Sigmoid colon (tissue), 7 donors: Measurements from ENCODE around the gene ANKRD13D. TPM values are rescaled to one million over a fixed set of nuclear protein-coding genes. Genes with fewer than 3 reads are reported as not detected.
A peak's percentile ranks its signal among the peaks of the same experiment; 100 is the strongest.

Source experiments
- DNase-seq: peaks from one replicate; pipeline ENCODE4 v3.0.0-alpha.2; 2019
- H3K27ac ChIP-seq, 4 donors: fragments of 200-600 bp; sonication (generic); one replicate each; pipeline ENCODE4 v1.5.1; 2016 to 2019; ENCODE audit warnings: mild to moderate bottlenecking in 1 of 4
- H3K27me3 ChIP-seq, 3 donors: fragments of 200-600 bp; sonication (generic); one replicate each; pipeline ENCODE4 v1.5.1; 2019; ENCODE audit warnings: mild to moderate bottlenecking in 1 of 3
- H3K36me3 ChIP-seq, 4 donors: fragments of 200-600 bp; sonication (generic); one replicate each; pipeline ENCODE4 v1.5.1; 2016 to 2019
- H3K4me1 ChIP-seq, 4 donors: fragments of 200-600 bp; sonication (generic); one replicate each; pipeline ENCODE4 v1.5.1; 2017 to 2019
- H3K4me3 ChIP-seq, 4 donors: fragments of 200-600 bp; sonication (generic); one replicate each; pipeline ENCODE4 v1.5.1; 2017 to 2019; ENCODE audit warnings: mild to moderate bottlenecking in 2 of 4, moderate library complexity in 1 of 4
- H3K9me3 ChIP-seq, 4 donors: fragments of 200-600 bp in 3 of 4; sonication (generic) in 3 of 4; one replicate each; pipeline versions ENCODE4 v1.5.1 to v1.6.1; 2013 to 2019
- EP300 ChIP-seq, 4 donors: sonication (generic); formaldehyde crosslinking; IDR thresholded peaks; one replicate each; pipeline ENCODE4 v1.6.1; 2017; ENCODE audit warnings: antibody characterized with exemption in 4 of 4
- POLR2A ChIP-seq, 2 donors: fragments of 450-650 bp; IDR thresholded peaks; one replicate each; pipeline ENCODE4 v1.6.1; 2016; ENCODE audit warnings: antibody characterized with exemption in 2 of 2, mild to moderate bottlenecking in 2 of 2, moderate library complexity in 2 of 2
- POLR2AphosphoS5 ChIP-seq, 4 donors: sonication (generic); formaldehyde crosslinking; IDR thresholded peaks; one replicate each; pipeline ENCODE4 v1.6.1; 2017; ENCODE audit warnings: antibody characterized with exemption in 4 of 4
- WGBS, 2 donors: extraction: QIAGEN DNeasy Blood & Tissue Kit; methylation state at CpG; one replicate each; pipeline ENCODE4 v1.1.7; 2013; 5-methylcytosine and 5-hydroxymethylcytosine counted together
- intact Hi-C: fragments of 100-400 bp; cut with DNase I; formaldehyde crosslinking; loops from one replicate; pipeline ENCODE4 v1.15.1; 2023
- polyA plus RNA-seq, 3 donors: library from polyadenylated mRNA; stranded (reverse); fragments of 200-250 nt; gene quantifications; one replicate each; pipeline ENCODE4 v1.2.3, GENCODE V29; 2013
- total RNA-seq, 4 donors: library from RNA; depleted of rRNA; stranded (reverse); fragments of >200 nt; gene quantifications; one replicate each; pipeline ENCODE4 v1.1.0, GENCODE V29; 2016
- TF ChIP-seq, protein P1 (sequence below), 4 experiments: fragments of 450-650 bp in 3 of 4; fragments of 200-600 bp in 1 of 4; IDR thresholded peaks; one replicate each; pipeline ENCODE4 v1.5.1; 2016 to 2019; ENCODE audit warnings: antibody characterized with exemption in 4 of 4, mild to moderate bottlenecking in 3 of 4, moderate library complexity in 2 of 4
- donor health status: healthy with polysubstance abuse.
- donor health status: Bipolar disorder and iron deficiency.
- donor health status: healthy.

ANKRD13D gene
- total and polyA plus RNA-seq, 7 donors = 9.0 to 45.7 (median 24.0) TPM

DNA sequence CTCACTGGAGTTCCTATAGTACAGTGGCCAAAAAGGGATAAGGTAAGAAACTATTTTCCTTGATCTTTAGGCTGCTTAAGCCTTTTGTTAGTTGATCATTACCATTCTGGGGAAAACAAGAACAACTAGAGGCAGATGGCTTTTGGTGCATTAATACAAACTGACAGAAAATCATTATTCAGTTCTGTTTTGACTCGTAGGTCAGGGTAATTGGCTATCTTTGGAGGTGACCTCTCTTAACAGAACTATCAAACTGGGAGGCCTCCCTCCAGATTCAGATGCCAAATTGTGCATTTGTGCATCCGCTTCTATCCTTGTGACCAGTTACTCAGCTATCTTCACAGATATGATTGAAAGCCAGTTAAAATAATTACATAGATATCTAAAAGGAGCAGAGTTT lies 46.1 kb upstream of the ANKRD13D start:
- intact Hi-C loops = no loop called here
- Histone ChIP-seq H3K27me3 (no peaks in the 10 kb centered on the region), H3K36me3 (peaks cover 13 to 52% (median 40%) of the 10 kb centered on the region in 4 donors), H3K9me3 (no peaks in the 10 kb centered on the region), H3K4me3 (no peak overlapping the region), H3K4me1 (peaks cover 0 to 54% (median 52%) of the 10 kb centered on the region in 4 donors), H3K27ac (peak overlapping the region; percentile 8 to 98 (median 90))
- no peak for DNase-seq
- 86 to 92% methylated on average over 2 of the region's 2 CpGs for WGBS, 2 donors
- TF ChIP-seq POLR2A (IDR thresholded peaks at IDR 0.05) (no peak), EP300 (IDR thresholded peaks at IDR 0.05) (no peak), POLR2AphosphoS5 (IDR thresholded peaks at IDR 0.05) (no peak)
- TF ChIP-seq, protein P1, sequence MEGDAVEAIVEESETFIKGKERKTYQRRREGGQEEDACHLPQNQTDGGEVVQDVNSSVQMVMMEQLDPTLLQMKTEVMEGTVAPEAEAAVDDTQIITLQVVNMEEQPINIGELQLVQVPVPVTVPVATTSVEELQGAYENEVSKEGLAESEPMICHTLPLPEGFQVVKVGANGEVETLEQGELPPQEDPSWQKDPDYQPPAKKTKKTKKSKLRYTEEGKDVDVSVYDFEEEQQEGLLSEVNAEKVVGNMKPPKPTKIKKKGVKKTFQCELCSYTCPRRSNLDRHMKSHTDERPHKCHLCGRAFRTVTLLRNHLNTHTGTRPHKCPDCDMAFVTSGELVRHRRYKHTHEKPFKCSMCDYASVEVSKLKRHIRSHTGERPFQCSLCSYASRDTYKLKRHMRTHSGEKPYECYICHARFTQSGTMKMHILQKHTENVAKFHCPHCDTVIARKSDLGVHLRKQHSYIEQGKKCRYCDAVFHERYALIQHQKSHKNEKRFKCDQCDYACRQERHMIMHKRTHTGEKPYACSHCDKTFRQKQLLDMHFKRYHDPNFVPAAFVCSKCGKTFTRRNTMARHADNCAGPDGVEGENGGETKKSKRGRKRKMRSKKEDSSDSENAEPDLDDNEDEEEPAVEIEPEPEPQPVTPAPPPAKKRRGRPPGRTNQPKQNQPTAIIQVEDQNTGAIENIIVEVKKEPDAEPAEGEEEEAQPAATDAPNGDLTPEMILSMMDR (IDR thresholded peaks at IDR 0.05) = no peak

DNA sequence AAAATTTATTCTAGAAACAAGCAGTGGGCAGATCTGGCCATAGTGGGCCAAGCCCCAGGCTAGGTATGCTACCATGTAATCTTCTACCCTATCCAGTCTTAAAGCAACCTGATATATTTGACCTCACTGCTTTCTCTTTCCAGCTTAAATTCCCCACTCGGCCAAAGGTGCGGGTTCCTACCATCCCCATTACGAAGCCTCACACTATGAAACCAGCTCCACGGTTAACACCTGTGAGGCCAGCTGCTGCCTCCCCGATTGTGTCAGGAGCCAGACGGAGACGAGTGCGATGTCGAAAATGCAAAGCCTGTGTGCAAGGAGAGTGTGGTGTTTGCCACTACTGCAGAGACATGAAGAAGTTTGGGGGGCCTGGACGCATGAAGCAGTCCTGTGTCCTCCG lies 44.1 kb upstream of the ANKRD13D start:
- DNase-seq = no peak
- intact Hi-C loops = no loop called here
- H3K27me3 ChIP-seq = no peaks in the 10 kb centered on the region
- no peak overlapping the region for H3K27ac ChIP-seq
- H3K9me3 ChIP-seq = no peaks in the 10 kb centered on the region
- TF ChIP-seq, protein P1 (IDR thresholded peaks at IDR 0.05) = no peak
- no peak for TF ChIP-seq POLR2AphosphoS5 (IDR thresholded peaks at IDR 0.05)
- TF ChIP-seq EP300 (IDR thresholded peaks at IDR 0.05) = no peak
- no peak for TF ChIP-seq POLR2A (IDR thresholded peaks at IDR 0.05)
- H3K4me1 ChIP-seq = peaks cover 0 to 45% (median 36%) of the 10 kb centered on the region in 4 donors
- 95 to 96% methylated on average over 11 of the region's 11 CpGs for WGBS, 2 donors
- peaks cover 20 to 72% (median 59%) of the 10 kb centered on the region in 4 donors for H3K36me3 ChIP-seq
- H3K4me3 ChIP-seq = no peak overlapping the region

DNA sequence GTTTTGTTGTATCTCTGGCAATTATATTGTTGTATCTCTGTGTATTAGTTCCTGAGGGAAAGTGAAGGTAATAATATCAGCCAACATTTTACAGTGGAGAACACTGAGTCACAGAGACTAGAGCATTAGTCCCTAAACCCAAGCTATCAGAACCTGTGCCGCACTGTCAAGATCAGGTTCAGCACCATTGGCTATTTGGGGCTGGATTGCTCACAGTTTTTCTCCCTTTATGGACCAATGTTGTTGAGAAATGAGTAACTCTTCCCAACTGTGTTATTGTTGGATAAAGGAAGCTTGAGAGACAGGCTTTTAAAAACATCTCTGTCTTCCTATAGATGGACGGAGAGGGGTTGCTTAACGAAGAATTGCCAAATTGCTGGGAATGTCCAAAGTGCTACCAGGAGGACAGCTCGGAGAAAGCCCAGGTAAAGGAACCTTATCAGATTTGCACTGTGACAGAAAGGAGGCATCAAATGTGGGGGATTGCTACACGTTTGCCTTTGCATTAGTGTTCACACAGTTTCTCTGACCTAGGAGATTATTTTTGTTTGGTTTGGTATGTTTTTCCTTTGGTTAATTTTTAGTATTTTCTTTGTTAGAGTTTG lies 41.1 kb upstream of the ANKRD13D start:
- no peaks in the 10 kb centered on the region for H3K27me3 ChIP-seq
- H3K36me3 ChIP-seq = peaks cover 40 to 98% (median 84%) of the 10 kb centered on the region in 4 donors
- TF ChIP-seq POLR2AphosphoS5 (IDR thresholded peaks at IDR 0.05) = no peak
- TF ChIP-seq POLR2A (IDR thresholded peaks at IDR 0.05) = no peak
- TF ChIP-seq, protein P1 (IDR thresholded peaks at IDR 0.05) = no peak
- no peak for TF ChIP-seq EP300 (IDR thresholded peaks at IDR 0.05)
- H3K4me1 ChIP-seq = peaks cover 0 to 18% (median 10%) of the 10 kb centered on the region in 4 donors
- 94 to 95% methylated on average over 5 of the region's 5 CpGs for WGBS, 2 donors
- DNase-seq = no peak
- intact Hi-C loops = no loop called here
- H3K27ac ChIP-seq = no peak overlapping the region
- H3K9me3 ChIP-seq = no peaks in the 10 kb centered on the region
- H3K4me3 ChIP-seq = no peak overlapping the region

DNA sequence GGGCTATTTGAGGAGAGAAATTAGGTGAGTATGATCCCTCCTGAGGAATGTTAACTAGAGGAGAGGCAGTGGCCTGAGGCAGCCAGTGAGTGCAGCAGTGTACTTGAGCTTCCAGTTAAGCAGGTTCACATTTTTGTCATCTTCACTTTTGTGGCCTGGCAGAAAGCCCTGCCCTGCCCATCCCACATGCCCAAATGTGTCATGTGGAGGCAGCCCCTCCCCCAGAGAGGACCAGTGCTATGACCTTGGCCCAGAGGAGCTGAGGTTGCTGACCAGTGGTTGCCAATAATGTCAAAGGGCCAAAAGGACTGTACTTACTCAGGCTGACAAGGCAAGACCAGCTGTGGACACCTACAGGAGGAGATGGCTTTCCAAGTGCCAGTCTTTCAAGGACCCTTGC lies 40.5 kb upstream of the ANKRD13D start:
- Histone ChIP-seq H3K27me3 (no peaks in the 10 kb centered on the region), H3K9me3 (no peaks in the 10 kb centered on the region), H3K4me3 (no peak overlapping the region), H3K36me3 (peaks cover 44 to 98% (median 85%) of the 10 kb centered on the region in 4 donors), H3K27ac (no peak overlapping the region), H3K4me1 (peaks cover 0 to 14% (median 4%) of the 10 kb centered on the region in 4 donors)
- no peak for DNase-seq
- TF ChIP-seq POLR2AphosphoS5 (IDR thresholded peaks at IDR 0.05) = no peak
- TF ChIP-seq, protein P1 (IDR thresholded peaks at IDR 0.05) = no peak
- no peak for TF ChIP-seq POLR2A (IDR thresholded peaks at IDR 0.05)
- TF ChIP-seq EP300 (IDR thresholded peaks at IDR 0.05) = no peak
- intact Hi-C loops = no loop called here
